GM21619 (cell line): ENCODE results near the gene PRKAR1B.

Source experiments
- ATAC-seq: cut with Tn5 transposase; IDR thresholded peaks from one replicate; pipeline ENCODE4 v1.9.1; 2021; ENCODE audit not compliant: unreplicated experiment

Gene PRKAR1B

DNA sequence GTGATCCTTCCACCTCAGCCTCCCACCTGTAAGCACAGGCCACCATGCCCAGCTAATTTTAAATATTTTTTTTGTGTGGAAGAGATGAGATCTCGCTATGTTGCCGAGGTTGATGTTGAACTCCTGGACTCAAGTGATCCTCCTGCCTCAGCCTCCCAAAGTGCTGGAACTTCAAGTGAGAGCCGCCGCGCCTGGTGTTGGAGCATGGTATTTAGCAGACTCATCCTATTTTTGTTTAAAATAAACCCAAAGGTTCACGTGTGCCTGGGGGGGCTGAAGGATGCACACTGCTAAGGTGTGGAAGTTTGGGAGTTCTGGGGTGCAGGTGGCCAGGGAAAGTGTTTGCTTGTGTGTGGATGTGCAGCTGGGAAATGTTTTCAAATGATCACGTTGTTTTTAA is 225.6 kb downstream of the PRKAR1B start:
- no peak for ATAC-seq

DNA sequence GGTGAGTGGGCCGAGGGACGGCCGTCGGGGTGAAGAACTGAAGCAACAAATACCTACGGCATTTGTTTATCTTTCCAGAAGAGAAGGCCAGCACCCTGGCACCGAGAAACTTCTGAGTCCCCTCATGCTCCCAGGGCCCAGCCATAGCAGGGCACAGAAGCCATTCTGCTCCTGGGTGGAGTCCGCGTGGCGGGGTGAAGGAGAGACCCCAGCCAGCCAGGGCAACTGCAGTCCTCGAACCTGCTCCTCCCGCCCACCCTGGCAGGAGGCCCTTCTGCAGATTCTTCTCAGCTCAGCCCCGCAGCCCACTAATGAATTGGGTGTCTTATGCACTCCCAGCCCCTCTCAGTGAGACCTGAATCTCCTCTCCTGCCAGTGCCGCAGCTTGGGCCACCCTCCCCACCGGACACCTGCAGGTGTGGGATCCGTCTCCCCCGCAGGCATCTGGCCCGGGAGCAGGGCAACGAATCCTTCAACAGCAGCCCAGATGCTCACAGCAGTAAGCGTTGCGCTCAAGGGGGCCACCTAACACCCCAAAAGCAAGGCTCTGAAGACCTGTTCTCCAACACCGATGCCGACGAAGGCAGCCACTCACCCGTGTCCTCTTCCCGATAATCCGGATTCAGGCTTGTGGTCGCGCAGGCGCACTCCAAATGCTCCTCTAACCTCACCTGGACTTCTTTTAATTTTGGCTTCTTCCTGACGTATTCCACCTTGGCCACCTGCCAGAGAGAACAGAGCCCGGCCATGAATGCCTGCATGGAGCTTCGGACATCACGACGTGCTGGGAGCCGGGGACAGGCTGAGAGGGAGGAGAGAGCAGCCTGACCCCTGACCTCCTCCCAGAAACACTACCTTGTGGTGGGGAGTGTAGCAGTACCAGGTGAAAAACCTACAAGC is 226.3 kb downstream of the PRKAR1B start:
- no peak for ATAC-seq

DNA sequence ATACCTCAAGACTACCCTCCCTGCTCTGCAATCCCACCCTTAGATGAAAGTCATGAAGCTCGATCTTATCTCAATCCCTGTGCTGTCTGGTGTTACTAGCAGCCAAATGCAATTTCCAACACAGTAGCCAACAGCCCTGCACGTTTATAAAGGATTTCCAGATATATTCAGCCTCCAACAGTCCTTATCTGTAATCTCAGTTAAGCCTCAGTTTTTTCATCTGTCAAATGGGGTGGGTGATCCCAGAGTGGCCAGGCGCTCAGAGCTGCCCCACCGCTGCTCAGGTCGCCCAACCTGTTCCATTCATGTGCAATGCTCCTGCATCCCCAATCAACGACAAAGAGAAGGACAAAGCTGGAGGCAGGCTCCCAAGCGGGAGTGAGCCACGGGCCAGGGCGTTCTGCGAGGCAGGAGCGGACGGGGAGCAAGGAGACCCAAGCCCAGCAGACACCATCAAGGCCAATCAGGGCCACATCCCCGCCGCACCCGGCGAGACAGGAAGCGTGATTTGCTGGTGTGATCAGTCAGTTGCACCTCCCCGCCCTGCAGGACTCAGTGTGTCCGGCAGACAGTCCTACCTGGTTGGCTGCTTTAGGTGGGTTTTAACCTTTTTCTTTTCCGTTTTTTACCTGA is 227.1 kb downstream of the PRKAR1B start:
- no peak for ATAC-seq
